GM18519 (cell line): ENCODE results near the gene ZNF487.
A peak's percentile ranks its signal among the peaks of the same experiment; 100 is the strongest.
"Not testable (repeated sequence)": the region's sequence is repeated elsewhere in the genome, so short reads cannot be mapped to it uniquely, and the experiment has no call there.

ENCODE experiments used
- ATAC-seq: cut with Tn5 transposase; IDR thresholded peaks from one replicate; pipeline ENCODE4 v1.9.1; 2021; ENCODE audit warnings: mild to moderate bottlenecking, moderate library complexity; ENCODE audit not compliant: unreplicated experiment, low FRiP score

The ZNF487 gene

DNA sequence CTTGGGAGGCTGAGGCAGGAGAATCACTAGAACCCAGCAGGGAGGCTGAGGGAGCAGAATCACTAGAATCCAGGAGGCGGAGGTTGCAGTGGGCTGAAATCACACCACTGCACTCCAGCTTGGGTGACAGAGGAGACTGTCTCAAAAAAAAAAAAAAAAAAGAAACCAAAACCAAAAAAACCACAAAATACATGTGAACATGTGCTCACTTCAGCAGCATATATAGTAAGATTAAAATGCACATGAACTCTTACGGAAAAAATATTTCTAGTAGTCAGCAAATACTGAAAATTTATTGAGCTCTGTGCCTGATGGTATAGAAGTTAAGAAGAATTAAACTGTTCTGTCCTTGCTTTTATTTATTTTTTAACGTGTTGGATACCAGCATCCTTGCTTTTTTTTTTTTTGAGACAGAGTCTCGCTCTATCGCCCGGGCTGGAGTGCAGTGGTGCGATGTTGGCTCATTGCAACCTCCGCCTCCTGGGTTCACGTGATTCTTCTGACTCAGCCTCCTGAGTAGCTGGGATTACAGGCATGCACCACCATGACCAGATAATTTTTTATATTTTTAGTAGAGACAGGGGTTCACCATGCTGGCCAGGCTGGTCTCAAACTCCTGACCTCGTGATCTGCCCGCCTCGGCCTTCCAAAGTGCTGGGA lies 9.6 kb upstream of the ZNF487 start:
- ATAC-seq: peak; percentile 47

DNA sequence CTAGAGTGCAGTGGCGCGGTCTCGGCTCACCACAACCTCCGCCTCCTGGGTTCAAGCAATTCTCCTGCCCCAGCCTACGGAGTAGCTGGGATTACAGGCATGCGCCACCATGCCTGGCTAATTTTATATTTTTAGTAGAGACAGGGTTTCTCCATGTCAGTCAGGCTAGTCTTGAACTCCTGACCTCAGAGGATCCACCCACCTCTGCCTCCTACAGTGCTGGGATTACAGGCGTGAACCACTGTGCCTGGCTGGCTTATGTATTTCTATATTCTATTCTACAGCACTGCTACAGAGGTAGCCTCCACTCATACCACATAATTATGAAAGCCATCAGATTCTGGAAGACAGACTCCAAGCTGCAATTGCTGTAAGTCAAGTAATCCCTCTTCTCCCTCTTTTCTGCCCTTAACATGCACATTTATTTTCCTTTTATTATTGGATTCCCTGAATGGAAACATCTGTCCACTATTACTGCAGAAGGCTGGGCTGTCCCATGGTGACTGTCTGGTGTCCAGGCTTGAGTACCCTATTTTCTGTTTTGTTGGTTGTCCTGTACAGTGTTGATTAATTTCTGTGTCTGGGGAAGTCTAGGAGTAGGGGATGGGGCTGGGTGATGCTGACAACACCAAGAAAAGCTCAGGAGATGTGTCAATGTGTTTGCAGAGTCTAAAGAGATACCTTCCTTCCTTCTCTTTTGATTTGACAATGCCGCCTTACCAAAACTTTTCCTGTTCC lies 5.8 kb upstream of the ZNF487 start:
- ATAC-seq: no peak

DNA sequence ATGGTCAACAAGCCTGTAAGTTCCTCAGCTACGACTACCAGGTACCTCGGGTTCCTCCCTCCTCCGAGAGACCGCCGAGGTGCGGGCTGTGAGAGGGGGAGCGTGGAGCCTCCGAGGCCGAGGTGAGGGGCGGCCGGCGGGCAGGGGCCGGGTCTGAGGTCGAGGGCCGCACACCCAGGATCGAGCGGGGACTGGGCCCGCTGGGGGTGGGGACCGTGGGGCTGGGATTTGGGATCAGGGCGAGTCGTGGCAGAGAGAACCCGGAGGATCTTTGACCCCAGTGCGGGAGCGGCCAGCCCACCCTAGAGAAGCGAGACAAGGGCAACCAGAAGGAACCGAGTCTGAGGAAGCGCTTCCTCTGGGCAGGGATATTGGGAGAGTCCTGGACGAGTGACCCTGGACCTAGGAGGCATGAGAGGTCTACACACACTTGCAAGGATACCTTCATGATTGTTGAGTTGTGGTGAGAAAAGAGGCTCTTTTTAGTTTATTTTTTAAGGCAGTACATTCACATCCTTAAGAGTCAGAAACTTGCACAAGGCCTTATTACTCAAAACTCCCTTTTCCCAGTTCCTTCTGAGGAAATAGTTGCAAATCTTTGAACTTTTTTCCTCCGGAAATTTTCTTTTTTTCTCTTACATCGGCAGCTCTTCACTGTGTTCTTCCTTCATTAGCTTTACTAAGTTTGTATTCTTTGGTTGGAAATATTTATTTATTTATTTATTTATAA lies 395 bp downstream of the ZNF487 start:
- ATAC-seq: no peak

DNA sequence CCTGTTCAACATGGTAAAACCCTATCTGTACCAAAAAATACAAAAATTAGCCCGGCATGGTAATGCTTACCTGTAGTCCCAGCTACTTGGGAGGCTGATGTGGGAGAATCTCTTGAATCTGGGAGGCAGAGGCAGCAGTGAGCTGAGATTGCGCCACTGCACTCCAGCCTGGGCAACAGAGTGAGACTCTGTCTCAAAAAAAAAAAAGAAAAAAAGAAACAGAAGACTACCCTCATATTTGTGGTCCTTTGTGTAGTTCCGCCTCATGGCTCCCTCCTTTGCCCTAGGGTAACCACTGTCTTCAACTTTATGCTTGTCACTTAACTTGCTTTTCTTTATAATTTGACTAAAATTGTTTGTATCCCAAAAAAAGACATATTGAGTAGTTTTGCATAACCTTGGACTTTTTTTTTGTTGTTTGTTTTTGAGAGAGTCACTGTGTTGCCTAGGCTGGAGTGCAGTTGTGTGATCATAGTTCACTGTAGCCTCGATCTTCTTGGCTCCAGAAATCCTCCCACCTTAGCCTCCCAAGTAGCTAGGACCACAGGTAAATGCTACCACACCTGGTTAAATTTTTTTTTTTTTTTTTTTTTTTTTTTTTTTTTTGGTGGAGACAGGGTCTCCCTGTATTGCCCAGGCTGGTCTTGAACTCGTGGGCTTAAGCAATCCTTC lies 3.7 kb downstream of the ZNF487 start:
- ATAC-seq: no peak

DNA sequence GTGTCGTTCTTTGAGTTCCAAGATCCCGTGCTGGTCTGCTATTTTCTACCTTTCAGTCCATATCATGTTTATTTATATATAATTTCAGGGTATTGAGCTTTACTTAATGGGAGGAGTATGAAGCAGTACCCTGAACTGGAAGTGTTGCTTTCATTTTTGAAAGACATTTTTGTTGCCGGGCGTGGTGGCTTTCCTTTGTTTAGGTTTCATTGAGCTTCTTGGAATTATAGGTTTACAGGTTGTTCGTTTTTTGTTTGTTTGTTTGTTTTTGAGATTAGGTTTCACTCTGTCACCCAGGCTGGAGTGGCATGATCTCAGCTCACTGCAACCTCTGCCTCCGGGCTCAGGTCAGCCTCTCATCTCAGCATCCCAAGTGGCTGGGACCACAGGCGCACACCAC lies 7.4 kb downstream of the ZNF487 start:
- no peak for ATAC-seq

DNA sequence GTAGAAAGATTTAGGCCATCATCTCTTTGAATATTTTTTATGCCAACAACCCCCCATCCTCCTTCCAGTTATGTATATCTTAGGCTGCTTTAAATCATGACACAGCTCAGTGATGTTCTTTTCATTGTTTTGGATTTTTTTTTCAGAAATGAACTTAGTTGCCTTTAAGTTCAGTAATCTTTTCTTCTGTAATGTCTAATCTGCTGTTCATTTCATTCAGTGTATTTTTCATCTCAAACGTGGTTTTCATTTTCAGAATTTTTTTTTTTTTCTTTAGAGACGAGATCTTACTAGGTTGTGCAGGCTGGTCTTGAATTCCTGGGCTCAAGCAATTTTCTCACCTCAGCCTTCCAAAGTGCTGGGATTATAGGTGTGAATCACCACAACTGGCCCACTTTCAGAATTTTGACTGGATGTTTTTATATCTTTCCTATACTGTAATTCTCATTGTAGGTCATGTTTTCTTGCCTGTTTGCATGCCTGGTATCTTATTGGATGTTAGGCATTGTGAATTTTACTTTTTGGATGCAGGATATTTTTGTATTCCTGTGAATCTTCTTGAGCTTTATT lies 8.1 kb downstream of the ZNF487 start:
- ATAC-seq: no peak

DNA sequence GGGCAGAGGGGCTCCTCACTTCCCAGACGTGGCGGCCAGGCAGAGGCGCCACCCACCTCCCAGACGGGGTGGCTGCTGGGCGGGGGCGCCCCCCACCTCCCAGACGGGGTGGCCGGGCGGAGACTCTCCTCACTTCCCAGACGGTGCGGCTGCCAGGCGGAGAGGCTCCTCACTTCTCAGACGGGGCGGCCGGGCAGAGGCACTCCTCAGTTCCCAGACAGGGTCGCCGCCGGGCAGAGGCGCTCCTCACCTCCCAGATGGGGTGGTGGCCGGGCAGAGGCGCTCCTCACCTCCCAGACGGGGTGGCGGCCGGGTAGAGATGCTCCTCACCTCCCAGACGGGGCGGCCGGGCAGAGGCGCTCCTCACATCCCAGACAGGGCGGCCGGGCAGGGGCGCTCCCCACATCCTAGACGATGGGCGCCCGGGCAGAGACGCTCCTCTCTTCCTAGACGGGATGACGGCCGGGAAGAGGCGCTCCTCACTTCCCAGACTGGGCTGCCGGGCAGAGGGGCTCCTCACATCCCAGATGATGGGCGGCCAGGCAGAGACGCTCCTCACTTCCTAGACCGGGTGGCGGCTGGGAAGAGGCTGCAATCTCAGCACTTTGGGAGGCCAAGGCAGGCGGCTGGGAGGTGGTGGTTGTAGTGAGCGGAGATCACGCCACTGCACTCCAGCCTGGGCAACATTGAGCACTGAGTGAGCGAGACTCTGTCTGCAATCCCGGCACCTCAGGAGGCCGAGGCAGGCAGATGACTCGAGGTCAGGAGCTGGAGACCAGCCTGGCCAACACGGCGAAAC lies 9.5 kb downstream of the ZNF487 start:
- not testable (repeated sequence) for ATAC-seq

DNA sequence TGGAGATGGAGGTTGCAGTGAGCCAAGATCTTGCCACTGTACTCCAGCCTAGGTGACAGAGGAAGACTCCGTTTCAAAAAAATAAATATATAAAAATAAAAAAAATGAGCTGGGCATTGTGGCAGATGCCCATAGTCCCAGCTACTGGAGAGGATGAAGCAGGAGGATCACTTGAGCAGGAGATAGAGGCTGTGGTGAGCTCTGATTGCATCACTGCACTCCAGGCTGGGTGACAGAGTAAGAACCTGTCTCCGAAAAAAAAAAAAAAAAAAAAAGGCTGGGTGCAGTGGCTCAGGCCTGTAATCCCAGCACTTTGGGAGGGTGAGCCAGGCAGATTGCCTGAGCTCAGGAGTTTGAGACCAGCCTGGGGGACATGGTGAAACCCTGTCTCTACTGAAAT lies 11.8 kb downstream of the ZNF487 start:
- ATAC-seq: no peak

DNA sequence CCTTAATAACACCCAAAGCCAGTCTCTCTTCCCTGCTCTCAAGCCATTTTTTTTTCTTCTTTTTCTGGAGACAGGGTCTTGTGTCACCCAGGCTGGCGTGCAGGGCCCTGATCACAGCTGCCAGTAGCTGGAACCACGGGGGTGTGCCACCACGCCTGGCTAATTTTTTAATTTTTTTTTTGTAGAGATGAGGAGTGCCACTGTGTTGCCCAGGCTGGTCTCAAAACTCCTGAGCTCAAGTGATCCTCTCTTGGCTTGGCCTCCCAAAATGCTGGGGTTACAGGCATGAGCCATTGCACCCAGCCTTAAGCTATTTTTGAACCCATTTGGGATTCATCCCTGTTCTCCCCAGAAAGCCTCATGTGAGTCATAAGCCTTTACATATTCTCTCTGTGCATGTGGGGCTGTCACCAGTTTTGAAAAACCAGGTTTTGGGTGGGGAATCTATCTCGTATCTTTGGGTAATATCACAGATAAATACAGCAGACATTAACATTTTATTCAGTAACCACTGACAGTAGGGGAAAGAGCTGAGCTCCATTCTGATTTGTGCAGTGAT lies 15.5 kb downstream of the ZNF487 start:
- no peak for ATAC-seq

DNA sequence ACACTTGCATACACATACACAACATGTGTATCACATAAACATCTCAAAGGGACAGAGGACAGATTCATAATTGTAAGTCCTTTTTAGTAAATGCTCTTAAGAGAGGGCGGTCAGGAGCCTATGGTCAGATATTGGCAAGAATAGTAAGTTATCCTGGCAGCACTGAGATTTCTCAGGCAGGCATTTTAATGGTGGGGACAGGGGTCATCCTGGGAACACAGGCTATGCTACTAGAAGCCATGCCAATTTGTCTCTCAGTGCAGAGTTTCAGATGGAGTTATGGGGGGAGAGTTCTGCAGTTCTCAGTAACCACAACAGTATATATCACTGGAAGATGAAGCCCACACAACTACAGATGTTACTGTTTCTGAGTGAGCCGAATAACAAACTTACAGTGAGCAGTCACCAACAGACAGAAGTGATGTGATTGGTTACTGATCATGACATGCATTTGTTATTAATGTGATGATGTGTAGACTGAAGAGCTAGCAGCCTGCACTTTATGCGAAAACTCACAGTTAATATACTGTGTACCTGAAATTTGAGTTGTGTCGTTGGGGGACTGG lies 16.4 kb downstream of the ZNF487 start:
- peak; percentile 48 for ATAC-seq

DNA sequence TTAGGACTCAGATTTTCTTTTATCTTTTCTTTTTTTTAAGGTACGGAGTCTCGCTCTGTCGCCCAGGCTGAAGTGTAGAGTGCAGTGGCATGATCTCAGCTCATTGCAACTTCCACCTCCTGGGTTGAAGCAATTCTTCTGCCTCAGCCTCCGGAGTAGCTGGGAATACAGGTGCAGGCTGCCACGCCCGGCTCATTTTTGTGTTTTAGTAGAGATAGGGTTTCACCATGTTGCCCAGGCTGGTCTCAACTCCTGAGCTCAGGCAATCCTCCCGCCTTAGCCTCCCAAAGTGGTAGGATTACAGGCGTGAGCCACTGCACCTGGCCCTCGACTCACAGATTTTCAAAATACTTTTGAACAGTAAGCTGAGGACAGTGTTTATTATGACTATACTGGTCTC lies 17.1 kb downstream of the ZNF487 start:
- not testable (repeated sequence) for ATAC-seq

DNA sequence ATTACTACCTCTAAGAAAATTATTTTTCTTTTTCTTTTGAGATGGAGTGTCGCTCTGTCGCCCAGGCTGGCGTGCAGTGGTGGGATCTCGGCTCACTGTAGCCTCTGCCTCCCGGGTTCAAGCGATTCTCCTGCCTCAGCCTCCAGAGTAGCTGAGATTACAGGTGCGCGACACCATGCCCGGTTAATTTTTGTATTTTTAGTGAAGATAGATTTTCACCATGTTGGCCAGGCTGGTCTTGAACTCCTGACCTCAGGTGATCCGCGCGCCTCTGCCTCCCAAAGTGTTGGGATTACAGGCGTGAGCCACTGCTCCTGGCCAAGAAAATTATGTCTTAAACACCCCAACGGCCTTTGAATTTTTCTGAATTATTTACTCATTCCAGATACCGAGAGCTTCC lies 19.6 kb downstream of the ZNF487 start:
- ATAC-seq: not testable (repeated sequence)

DNA sequence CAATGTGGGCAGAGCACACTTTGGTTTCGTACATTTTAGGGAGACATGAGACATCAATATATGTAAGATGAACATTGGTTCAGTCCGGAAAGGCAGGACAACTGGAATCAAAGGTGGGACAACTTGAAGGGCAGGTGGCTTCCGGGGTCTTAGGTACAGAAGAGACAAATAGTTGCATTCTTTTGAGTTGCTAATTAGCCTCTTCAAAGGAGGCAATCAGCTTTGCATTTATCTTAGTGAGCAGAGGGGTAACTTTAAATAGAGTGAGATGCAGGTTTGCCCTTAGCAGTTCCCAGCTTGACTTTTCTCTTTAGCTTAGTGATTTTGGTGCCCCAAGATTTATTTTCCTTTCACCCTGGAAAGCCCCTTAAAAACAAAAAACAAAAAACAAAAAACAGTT lies 21.3 kb downstream of the ZNF487 start:
- ATAC-seq: no peak

DNA sequence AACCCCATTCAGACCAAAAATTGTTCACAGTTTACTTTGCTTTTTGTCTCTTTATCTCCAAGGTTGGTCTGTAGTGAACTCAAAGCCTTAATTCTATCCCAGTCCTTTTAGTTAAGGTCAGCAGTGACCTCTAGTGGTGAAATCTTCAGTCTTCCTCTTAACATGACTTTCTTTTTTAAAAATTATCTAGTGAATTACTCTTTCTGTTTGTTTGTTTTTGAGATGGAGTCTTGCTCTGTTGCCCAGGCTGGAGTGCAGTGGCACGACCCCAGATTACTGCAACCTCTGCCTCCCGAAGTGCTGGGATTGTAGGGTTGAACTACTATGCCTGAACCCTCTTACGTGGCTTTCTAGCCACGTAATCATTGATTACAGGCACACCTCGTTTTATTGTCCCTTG lies 25.0 kb downstream of the ZNF487 start:
- ATAC-seq: peak; percentile 78

DNA sequence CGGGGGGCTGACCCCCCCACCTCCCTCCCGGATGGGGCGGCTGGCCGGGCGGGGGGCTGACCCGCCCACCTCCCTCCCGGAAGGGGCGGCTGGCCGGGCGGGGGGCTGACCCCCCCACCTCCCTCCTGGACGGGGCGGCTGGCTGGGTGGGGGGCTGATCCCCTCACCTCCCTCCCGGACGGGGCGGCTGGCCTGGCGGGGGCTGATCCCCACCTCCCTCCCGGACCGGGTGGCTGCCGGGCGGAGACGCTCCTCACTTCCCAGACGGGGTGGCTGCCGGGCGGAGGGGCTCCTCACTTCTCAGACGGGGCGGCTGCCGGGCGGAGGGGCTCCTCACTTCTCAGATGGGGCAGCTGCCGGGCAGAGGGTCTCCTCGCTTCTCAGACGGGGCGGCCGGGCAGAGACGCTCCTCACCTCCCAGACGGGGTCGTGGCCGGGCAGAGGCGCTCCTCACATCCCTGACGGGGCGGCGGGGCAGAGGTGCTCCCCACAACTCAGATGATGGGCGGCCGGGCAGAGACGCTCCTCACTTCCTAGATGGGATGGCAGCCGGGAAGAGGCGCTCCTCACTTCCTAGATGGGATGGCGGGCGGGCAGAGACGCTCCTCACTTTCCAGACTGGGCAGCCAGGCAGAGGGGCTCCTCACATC lies 28.3 kb downstream of the ZNF487 start:
- not testable (repeated sequence) for ATAC-seq

DNA sequence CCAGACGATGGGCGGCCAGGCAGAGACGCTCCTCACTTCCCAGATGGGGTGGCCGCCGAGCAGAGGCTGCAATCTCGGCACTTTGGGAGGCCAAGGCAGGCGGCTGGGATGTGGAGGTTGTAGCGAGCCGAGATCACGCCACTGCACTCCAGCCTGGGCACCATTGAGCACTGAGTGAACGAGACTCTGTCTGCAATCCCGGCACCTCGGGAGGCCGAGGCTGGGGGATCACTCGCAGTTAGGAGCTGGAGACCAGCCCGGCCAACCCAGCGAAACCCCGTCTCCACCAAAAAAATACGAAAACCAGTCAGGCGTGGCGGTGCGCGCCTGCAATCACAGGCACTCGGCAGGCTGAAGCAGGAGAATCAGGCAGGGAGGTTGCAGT lies 28.8 kb downstream of the ZNF487 start:
- not testable (repeated sequence) for ATAC-seq

DNA sequence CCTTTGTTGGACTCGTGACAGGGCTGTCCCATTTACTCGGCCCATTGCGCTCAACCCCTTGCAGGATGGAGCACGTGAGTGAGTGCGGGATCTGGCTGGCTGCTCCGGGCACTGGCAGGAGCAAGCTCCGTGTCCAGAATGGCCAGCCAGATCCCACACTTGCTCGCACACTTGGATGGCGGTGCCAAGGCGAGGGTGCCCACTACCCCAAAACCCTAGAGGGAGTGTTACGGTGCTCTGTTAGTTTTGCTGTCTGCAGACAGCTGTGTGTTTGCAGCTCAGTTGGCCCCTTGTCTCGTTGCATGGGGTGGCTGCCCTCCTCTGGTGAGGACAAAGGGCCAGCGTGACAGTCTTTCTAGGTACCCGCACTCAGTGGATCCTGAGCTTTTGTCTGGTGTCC lies 34.2 kb downstream of the ZNF487 start:
- ATAC-seq: no peak

DNA sequence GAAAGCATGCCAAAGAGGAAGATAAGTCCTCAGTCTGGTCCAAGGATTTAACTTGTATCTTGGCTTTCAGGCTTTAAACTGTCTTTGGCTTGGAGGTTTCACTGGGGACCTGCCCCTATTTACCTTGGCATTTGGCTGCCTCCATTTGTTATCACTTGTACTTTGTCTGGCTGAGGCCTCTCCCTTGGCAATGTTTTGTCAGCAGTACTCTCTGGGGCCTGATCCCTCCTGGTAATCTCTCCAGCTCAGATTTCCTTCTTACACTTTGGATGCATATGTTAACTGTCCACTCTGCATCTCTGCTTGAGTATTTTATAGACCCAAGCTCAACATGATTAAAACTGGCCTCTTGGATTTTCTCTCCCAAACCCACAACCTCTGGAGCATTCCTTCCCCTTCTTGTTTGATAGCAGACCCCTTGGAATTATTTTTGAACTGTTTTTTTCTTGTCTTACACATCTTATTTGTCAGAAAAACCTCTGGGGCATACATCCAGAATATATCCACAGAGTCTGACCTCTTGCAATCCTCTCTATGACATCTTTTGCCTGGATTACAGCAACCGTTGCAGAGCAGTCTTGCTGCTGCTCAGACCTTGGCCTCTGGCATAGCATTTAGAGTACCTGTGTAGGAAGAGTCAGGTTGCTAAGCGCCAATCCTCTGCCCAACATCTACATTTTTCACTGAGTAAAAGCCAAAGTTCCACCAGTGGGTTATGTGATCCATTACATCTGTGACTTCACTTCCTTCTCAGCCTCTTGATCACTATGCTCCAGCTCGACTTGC lies 35.2 kb downstream of the ZNF487 start:
- no peak for ATAC-seq
